HS-27A (cell line): Measurements from ENCODE around the gene LCE6A.

ENCODE experiments used
- DNase-seq: peaks from one replicate; pipeline ENCODE4 v3.0.0-alpha.2; 2012; ENCODE audit warnings: low read depth, missing footprints

The LCE6A gene

DNA sequence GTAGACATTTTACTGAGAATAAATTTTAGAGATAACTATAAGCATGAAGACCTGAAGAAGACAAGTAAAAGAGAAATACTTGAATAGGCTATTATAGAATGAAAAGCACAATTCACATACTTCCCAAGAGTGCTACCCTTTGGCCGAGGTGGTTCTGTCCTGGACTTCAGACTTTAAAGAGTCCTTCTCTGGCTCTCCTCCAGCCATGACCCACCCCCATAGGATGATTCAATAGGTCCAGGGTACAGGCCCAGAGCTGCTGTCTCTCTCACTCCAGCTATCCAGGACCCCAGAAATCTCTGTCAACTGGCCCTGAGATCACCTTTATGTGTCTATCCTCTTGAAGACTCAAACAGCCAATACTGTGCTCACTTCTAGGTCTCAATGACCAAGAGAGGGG is 34.2 kb downstream of the LCE6A start:
- no peak for DNase-seq

DNA sequence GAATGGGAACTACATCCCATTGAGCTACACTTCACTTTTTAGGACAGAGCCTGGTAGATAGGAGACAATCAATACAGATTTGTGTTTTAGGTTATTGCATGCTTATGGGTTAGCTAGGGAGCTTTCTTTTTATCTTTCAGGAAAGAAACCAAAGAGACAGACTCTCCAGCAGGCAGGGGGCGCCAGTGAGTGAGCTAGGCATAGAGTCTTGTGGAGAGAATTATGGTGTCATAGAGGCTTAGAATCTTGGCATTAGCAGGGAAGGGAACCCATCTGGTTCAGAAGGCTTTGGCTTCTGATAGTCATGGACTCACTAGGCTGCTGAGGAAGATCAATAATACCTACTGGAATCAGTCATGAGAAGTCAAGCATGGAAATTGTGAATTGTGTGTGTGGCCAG is 35.4 kb downstream of the LCE6A start, which contains the start of gene SMCP:
TSS of gene SMCP (plus strand) at position 281 of the 400 bp plus-strand sequence. CDS start 6,101 bp downstream, outside the sequence.
- DNase-seq = no peak

DNA sequence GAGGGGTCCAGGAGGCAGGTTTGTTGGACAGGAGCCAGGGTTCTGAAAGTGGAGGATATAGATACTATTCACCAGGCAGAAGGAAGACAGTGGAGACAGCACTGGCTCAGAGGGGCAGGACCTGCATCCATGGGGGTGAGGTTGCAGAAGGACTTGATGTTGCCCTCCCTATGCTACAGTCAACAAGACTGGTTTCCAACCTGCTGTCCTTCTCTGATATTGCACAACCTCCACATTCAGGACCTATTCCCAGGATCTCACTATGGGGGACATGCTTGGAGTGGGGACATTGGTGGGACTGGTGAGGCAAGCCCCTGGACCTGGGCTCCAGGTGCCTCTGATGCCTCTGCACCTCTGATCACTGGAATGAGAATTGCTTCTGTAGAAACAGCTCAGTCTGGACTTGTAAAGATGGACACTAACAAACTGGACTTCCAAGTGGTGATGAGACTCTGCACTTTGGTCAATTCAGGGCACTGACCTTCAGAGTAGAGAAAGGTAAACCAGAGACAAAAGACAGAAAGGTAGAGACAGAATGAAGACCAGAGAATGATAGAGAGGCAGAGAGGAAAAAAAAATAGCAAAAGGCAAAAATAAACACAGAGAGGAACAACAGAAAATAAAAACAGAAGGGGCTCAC is 37.0 kb downstream of the LCE6A start:
- DNase-seq = no peak

DNA sequence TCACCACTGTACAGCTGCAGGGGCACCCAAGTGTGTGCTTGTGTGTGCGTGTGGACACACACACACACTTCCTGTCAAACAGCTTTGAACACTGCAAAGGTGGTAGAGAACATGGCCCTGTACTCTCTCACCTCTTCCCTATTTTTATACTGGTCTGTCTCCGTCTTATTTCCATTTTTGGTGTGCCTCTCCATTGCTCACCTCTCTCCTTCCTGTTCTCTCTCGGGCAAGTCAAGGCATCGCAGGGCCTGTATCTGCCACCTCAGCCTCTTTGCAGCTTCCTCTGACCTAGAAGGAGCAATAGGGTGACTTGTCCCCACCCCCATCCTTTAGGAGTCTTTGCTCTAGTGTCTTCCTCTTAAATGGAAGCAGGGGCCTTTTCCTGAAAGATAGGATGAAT is 37.7 kb downstream of the LCE6A start:
- no peak for DNase-seq

DNA sequence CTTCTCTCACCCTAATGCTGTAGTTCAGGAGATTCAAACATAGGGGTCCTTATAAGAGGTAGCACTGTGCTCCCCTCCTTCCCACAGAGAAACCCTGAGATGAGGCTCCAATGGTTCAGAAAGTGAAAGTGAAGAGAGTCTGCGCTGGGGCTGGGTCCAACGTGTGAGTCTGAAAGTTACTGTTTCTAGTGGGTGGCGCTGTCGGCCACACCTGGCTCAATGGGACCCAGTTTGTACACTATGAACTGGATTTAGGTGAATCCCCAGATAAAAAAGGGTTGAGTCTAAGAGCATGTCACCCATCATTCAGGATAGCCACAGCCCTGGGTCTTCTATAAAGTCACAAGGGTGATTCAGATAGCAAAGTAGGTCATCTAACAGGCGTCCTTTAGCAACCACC is 38.3 kb downstream of the LCE6A start:
- DNase-seq = no peak

DNA sequence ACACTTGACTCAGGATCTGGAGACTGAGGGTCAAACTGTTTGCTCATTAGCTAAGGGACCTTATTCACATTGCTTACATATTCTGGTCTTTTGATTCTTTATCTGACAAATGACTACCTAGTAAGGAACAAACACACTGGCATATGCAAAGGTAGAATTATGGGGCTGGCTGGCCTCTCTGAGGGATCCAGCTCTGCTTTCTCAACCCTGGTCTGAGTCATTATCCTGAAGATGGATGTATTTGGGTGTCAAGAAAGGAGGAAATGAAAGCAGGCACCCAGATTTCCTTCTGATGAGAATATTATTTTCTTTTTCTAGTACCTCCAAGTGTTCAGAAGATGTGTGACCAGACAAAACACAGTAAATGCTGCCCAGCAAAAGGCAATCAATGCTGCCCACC is 41.4 kb downstream of the LCE6A start:
- DNase-seq = no peak

DNA sequence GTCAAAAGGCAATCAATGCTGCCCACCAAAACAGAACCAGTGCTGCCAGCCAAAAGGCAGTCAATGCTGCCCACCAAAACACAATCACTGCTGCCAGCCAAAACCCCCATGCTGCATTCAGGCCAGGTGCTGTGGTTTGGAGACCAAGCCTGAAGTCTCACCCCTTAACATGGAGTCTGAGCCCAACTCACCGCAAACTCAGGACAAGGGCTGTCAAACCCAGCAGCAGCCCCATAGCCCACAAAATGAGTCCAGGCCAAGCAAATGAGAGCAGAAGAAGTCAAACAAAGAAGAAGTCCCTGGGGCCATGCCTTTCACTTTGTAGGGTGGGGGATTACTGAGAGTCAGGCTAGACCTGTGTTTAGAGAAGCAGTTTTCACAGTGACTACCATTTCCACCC is 41.9 kb downstream of the LCE6A start:
- no peak for DNase-seq

DNA sequence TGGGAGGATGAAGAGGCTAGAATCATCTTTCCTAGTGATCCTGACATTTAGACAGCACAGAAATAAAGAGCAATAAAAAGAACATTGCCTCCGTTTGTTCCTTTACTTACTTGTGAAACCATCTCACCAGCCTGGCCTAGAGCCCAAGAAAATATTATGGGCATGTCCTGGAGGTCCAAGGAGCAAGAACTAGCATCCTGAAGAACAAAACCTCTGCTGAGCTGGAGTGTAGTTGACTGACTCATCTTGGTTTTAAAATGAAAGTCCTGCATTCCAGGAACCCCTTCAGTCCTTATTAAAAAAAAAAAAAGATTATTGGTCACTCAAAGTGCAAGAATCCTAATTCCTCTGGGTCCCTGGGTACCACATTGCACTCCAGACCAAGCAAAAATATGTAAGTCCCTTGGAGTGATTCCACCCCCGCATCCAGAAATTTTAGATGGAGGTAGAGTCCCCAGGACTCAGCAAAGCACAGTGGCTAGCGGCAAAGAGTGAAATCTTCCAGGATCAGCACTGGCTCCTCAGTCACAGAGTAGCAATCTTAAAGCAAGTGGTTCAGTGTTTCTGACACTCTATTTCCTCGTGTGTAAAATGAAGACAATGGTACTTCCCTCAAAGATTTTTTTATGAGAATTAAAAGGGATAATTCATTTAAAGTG is 42.4 kb downstream of the LCE6A start:
- peak; percentile 73 for DNase-seq

DNA sequence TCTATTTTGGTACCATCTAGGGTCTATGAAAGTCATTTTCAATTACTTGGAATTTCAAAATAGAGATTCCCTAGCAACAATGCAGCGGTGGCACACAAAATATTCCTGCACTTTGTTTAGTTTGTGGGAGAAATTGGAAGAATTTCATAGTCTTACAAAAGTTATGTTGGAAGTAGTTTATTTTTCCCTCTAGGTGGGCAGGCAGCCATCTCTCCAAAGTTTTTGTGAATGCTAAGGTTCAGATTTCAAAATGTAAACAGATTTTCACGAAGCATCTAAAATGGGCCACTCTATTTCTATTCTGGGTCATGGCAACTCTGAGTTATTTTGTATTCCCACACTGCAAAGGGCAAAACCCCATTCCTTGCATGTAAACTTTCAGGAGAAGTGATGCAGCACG is 43.4 kb downstream of the LCE6A start:
- DNase-seq = no peak

DNA sequence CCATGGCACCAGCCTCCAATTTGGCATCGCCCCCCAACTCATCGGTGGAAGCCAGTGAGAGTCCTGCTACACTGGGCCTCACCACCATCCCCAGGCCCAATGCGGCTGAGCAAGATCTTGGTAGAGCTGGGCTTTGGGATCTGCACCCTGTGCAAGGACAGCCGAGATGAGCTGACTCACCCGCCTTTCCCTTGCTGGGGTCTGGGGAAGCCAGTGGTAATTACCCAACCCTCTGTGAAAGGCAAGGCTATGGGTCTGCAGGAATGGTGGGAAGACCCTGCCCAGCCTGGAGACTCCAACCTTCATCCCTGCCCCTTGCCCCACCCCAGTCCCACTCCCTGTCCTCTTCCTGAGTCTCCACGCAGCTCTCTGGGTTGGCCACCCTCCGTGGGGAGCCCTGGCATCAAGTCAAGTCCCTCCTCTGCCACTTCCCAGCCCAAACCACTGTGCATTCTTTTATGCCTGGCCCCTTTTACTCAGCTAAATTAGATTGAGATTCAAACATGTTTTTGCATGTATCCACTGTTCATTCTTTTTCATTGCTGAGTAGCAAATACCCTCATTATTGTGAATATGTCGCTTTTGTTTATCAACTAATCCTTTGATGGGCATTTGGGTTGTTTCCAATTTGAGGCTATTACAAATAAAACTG is 44.2 kb downstream of the LCE6A start:
- no peak for DNase-seq

DNA sequence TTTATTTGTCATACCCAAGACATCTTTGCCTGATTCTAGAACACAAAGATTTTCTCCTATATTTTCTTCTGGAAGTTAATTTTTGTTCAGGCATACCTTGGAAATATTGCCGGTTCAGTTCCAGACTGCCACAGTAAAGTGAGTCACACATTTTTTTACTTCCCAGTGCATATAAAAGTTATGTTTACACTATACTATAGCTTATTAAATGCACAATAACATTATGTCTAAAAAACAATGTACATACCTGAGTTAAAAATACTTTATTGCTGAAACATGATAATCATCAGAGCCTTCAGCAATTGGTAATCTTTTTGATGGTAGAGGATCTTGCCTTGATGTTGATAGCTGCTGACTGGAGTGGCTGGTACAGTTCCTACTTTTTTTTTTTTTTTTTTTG is 45.5 kb downstream of the LCE6A start:
- no peak for DNase-seq
